GM12873 (cell line): ENCODE data around the gene ATP9A.

Experiments used
- CTCF ChIP-seq: IDR thresholded peaks from 2 replicates; pipeline ENCODE4 v1.5.1; 2012; ENCODE audit warnings: low read depth, mild to moderate bottlenecking, moderate library complexity, low read length, control low read depth; ENCODE audit not compliant: insufficient read depth; ENCODE audit errors: missing control alignments

ATP9A gene

GRCh38 chr20:51665543-51666118 is 102.6 kb downstream of the ATP9A start:
- no peak for TF ChIP-seq CTCF

GRCh38 chr20:51661609-51662178 is 106.5 kb downstream of the ATP9A start:
- no peak for TF ChIP-seq CTCF

GRCh38 chr20:51660672-51661608 is 107.2 kb downstream of the ATP9A start:
- no peak for TF ChIP-seq CTCF

GRCh38 chr20:51659491-51660050 is 108.6 kb downstream of the ATP9A start:
- TF ChIP-seq CTCF: no peak

GRCh38 chr20:51656726-51657260 is 111.4 kb downstream of the ATP9A start:
- TF ChIP-seq CTCF: no peak

- TF ChIP-seq CTCF: no peak
Observed at GRCh38 chr20:51654495-51654894, 113.7 kb downstream of the ATP9A start.

GRCh38 chr20:51654060-51654459 is 114.1 kb downstream of the ATP9A start:
- TF ChIP-seq CTCF: no peak
